Activated B cell treated with CpG ODN at 0.5 μM for 24 hours (primary cell): Measurements from ENCODE around the gene C19orf85. TPM values are rescaled to one million over a fixed set of nuclear protein-coding genes. Genes with fewer than 3 reads are reported as not detected.
A peak's percentile ranks its signal among the peaks of the same experiment; 100 is the strongest.

Experiments
- ATAC-seq: fragments of 200-7000 bp; cut with Tn5 transposase; one replicate; pipeline ENCODE4 v1.10.0; 2021; ENCODE audit warnings: low read depth, mild to moderate bottlenecking, moderate library complexity
- CTCF ChIA-PET: fragments of 350-600 bp; sonication (Branson Sonifier 250); formaldehyde crosslinking; loops from one replicate; lab custom pipeline; 2021; ENCODE audit warnings: antibody characterized with exemption; lab: Charles Lee
- POLR2A ChIA-PET: fragments of 350-600 bp; sonication (Branson Sonifier 250); formaldehyde crosslinking; loops from one replicate; lab custom pipeline; 2021; ENCODE audit warnings: antibody characterized with exemption; lab: Charles Lee
- DNase-seq: peaks from one replicate; pipeline ENCODE4 v3.0.0; 2022
- H3K27ac Mint-ChIP-seq: one replicate; pipeline ENCODE4 v1.8.0; 2020; ENCODE audit warnings: mixed read lengths
- H3K27me3 Mint-ChIP-seq: one replicate; pipeline ENCODE4 v1.8.0; 2021; ENCODE audit warnings: mixed read lengths
- H3K36me3 Mint-ChIP-seq: one replicate; pipeline ENCODE4 v1.8.0; 2021; ENCODE audit warnings: low read depth, mixed read lengths
- H3K4me1 Mint-ChIP-seq: one replicate; pipeline ENCODE4 v1.8.0; 2021; ENCODE audit warnings: mixed read lengths
- H3K4me3 Mint-ChIP-seq: one replicate; pipeline ENCODE4 v1.8.0; 2020; ENCODE audit warnings: mild to moderate bottlenecking, mixed read lengths
- H3K9me3 Mint-ChIP-seq: one replicate; pipeline ENCODE4 v1.8.0; 2020; ENCODE audit warnings: mixed read lengths
- CTCF ChIP-seq: fragments of 200-600 bp; IDR thresholded peaks from one replicate; pipeline ENCODE4 v1.8.0; 2022; ENCODE audit warnings: antibody characterized with exemption, mild to moderate bottlenecking
- intact Hi-C: fragments of 100-400 bp; cut with micrococcal nuclease; formaldehyde crosslinking; loops from one replicate; pipeline ENCODE4 v1.15.1; 2024
- total RNA-seq: library from RNA; stranded (reverse); gene quantifications from 2 replicates; pipeline ENCODE4 v1.2.3, GENCODE V29; 2022

Gene C19orf85
- total RNA-seq, 1 donor from 2014 or later, result not detected

- Mint-ChIP-seq H3K4me3 (peak within 1 kb of the TSS; percentile 89), H3K27ac (peak within 1 kb of the TSS; percentile 82)
Observed at GRCh38 chr19:55461259-55461973, 3.1 kb downstream of the C19orf85 start, which contains the start of gene ISOC2. Gene ISOC2 (minus strand): TSS chr19:55461642. CDS start chr19:55456486, 5,156 bp downstream.

GRCh38 chr19:55460670-55461258 lies 3.8 kb downstream of the C19orf85 start:
- Mint-ChIP-seq H3K27me3 (no peaks in the 10 kb centered on the region), H3K9me3 (no peaks in the 10 kb centered on the region), H3K27ac (peak overlapping the region; percentile 82), H3K4me1 (peaks cover 22% of the 10 kb centered on the region), H3K36me3 (peaks cover 4% of the 10 kb centered on the region), H3K4me3 (peak overlapping the region; percentile 89)
- ChIA-PET CTCF (no interaction called here), POLR2A (interaction anchor here (1.6 kb wide), 1 partner anchor 16 kb away, joined by 49 read pairs; the partner anchor contains the start of gene ZNF628)
- no peak for TF ChIP-seq CTCF
- no peak for DNase-seq
- intact Hi-C loops, result loop anchor here (1.0 to 5.0 kb wide), 5 partner anchors 16 to 182 kb away; partner anchors contain the start of genes KMT5C, ZNF580, ZNF581 and ZNF628
- no peak for ATAC-seq

More at GRCh38 chr19:55461259-55461973, 3.1 kb downstream of the C19orf85 start, which contains the start of gene ISOC2:
- POLR2A ChIA-PET, result interaction anchor here (0.7 to 1.6 kb wide), 14 partner anchors 15 to 207 kb away, joined by 3 to 49 read pairs (median 4); partner anchors contain the start of genes FIZ1, HSPBP1, KMT5C and NAT14
- TF ChIP-seq CTCF, result no peak
- peaks cover 22% of the 10 kb centered on the region for H3K4me1 Mint-ChIP-seq
- no peaks in the 10 kb centered on the region for H3K9me3 Mint-ChIP-seq
- no peaks in the 10 kb centered on the region for H3K27me3 Mint-ChIP-seq
- CTCF ChIA-PET, result interaction anchor here (1.0 kb wide), 3 partner anchors 16 to 170 kb away, joined by 3 to 9 read pairs (median 3); partner anchors contain the start of gene ZNF628
- peaks cover 2% of the 10 kb centered on the region for H3K36me3 Mint-ChIP-seq
- intact Hi-C loops, result loop anchor here (1.0 to 5.0 kb wide), 5 partner anchors 15 to 181 kb away; partner anchors contain the start of genes KMT5C, ZNF580, ZNF581 and ZNF628
- peak; percentile 100 for DNase-seq
- ATAC-seq, result peak; percentile 96

GRCh38 chr19:55459950-55460657 lies 4.4 kb downstream of the C19orf85 start:
- Mint-ChIP-seq H3K4me3 (peak overlapping the region; percentile 89), H3K27me3 (no peaks in the 10 kb centered on the region), H3K27ac (no peak overlapping the region), H3K4me1 (peaks cover 22% of the 10 kb centered on the region), H3K36me3 (peaks cover 10% of the 10 kb centered on the region), H3K9me3 (no peaks in the 10 kb centered on the region)
- ChIA-PET CTCF (no interaction called here), POLR2A (interaction anchor here (0.6 to 1.1 kb wide), 4 partner anchors 12 to 53 kb away, joined by 3 to 7 read pairs (median 3); partner anchors contain the start of genes UBE2S and ZNF628)
- TF ChIP-seq CTCF, result no peak
- DNase-seq (no peak), ATAC-seq (no peak)
- intact Hi-C loops, result loop anchor here (5.0 kb wide), 1 partner anchor 182 kb away; the partner anchor contains the start of genes ZNF580 and ZNF581

- peaks cover 23% of the 10 kb centered on the region for H3K4me1 Mint-ChIP-seq
- ChIA-PET POLR2A (interaction anchor here (0.6 to 1.1 kb wide), 3 partner anchors 12 to 52 kb away, joined by 3 read pairs; partner anchors contain the start of genes UBE2S and ZNF628), CTCF (no interaction called here)
- intact Hi-C loops, result no loop called here
- TF ChIP-seq CTCF, result no peak
- DNase-seq (no peak), ATAC-seq (no peak)
- no peak overlapping the region for H3K4me3 Mint-ChIP-seq
- no peak overlapping the region for H3K27ac Mint-ChIP-seq
- no peaks in the 10 kb centered on the region for H3K9me3 Mint-ChIP-seq
- peaks cover 3% of the 10 kb centered on the region for H3K27me3 Mint-ChIP-seq
- peaks cover 13% of the 10 kb centered on the region for H3K36me3 Mint-ChIP-seq
Observed at GRCh38 chr19:55459551-55459949, 5.0 kb downstream of the C19orf85 start.
